ENCODE results near the gene NRIP1.

The NRIP1 gene

DNA sequence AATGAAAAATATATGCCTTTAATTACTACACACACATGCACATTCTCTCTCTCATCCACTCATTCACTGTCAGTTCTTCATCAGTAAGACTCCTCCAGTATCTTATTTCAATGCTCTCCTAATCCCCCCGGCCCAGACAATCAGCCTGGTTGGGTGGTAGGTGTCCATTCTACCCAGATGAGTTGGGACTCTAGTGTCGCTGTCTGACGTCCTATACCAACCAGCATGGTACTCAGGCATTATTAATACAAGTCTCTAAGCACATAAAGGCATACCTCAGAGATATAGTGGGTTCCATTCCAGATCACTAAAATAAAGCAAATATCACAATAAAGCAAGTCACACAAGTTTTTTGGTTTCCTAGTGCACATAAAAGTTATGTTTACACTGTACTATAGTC, 19.8 kb downstream of the NRIP1 start:
- TF ChIP-seq, protein P1, sequence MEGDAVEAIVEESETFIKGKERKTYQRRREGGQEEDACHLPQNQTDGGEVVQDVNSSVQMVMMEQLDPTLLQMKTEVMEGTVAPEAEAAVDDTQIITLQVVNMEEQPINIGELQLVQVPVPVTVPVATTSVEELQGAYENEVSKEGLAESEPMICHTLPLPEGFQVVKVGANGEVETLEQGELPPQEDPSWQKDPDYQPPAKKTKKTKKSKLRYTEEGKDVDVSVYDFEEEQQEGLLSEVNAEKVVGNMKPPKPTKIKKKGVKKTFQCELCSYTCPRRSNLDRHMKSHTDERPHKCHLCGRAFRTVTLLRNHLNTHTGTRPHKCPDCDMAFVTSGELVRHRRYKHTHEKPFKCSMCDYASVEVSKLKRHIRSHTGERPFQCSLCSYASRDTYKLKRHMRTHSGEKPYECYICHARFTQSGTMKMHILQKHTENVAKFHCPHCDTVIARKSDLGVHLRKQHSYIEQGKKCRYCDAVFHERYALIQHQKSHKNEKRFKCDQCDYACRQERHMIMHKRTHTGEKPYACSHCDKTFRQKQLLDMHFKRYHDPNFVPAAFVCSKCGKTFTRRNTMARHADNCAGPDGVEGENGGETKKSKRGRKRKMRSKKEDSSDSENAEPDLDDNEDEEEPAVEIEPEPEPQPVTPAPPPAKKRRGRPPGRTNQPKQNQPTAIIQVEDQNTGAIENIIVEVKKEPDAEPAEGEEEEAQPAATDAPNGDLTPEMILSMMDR (IDR thresholded peaks at IDR 0.05; ENCODE audit: low read depth, low read length, missing control alignments), result no peak
- DNase-seq (ENCODE audit: extremely low read depth, low read depth), result no peak
- no peak overlapping the region for H3K4me3 ChIP-seq (replicated peaks; ENCODE audit: low read depth, low read length)

DNA sequence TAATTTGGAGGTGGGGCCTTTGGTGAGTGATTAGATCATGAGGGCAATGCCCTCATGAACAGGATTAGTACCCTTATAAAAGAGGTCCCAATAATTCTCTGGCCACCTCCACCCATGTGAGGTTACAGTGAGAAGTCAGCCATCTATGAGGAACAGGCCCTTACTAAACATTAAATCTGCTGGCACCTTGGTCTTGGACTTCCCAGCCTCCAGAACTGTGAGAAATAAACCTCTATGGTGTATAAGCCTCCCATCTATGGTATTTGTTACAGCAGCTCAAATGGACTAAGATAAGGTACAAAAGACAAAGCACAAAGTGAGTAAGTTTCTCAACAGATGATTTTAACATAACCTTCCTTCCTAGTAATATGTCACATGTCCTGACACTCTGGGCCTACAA, 22.3 kb downstream of the NRIP1 start:
- DNase-seq (ENCODE audit: extremely low read depth, low read depth), result no peak
- TF ChIP-seq, protein P1 (IDR thresholded peaks at IDR 0.05; ENCODE audit: low read depth, low read length, missing control alignments), result no peak
- no peak overlapping the region for H3K4me3 ChIP-seq (replicated peaks; ENCODE audit: low read depth, low read length)

DNA sequence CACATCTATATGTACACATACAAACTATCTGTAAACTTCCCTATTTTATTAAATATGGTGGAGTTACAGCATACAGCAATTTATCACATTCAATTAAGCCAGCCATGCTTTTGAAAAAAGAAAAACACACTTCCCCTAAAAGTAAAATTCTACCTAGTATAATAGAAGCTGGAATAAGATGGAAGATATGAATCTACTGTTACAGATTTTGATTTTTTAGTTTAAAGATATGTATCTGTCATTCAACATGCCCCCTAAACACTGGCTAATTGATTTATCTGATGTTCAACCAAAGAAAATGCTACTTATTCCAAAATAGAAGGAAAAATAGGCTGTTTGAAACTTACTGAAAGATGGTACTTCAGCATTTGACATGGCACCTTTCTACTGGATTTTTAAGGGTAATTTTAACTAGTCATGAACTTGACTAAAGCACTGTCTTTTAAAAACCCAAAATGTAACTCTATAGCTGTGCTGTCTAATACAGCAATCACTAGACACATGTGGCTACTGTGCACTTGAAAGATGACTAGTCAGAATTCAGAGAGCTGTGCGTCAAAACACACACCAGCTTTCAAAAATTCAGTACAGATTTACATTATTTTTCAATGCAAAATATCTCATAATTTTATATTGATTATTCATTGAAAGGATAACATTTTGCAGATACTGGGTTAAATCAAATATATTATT, 25.0 kb downstream of the NRIP1 start:
- DNase-seq (ENCODE audit: extremely low read depth, low read depth), result no peak
- TF ChIP-seq, protein P1 (IDR thresholded peaks at IDR 0.05; ENCODE audit: low read depth, low read length, missing control alignments), result no peak
- no peak overlapping the region for H3K4me3 ChIP-seq (replicated peaks; ENCODE audit: low read depth, low read length)

DNA sequence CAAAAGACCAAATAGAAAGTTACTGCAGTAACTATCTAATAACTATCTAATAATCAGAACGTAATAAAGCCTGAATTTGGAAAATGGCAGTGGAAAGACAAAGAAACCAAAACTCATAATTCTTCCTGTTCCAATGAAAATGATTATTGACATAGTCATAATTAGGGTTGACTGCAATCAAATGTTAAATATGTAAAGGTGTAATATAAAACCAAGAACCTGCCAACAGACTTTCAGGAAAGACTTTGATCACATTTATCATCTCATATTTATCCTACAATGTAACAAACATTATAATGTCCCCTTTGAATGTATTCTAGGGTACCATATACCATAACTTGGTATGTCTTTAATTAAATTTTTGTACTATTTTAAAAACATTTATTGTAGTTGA, 26.9 kb downstream of the NRIP1 start:
- TF ChIP-seq, protein P1 (IDR thresholded peaks at IDR 0.05; ENCODE audit: low read depth, low read length, missing control alignments), result no peak
- H3K4me3 ChIP-seq (replicated peaks; ENCODE audit: low read depth, low read length), result no peak overlapping the region
- no peak for DNase-seq (ENCODE audit: extremely low read depth, low read depth)

DNA sequence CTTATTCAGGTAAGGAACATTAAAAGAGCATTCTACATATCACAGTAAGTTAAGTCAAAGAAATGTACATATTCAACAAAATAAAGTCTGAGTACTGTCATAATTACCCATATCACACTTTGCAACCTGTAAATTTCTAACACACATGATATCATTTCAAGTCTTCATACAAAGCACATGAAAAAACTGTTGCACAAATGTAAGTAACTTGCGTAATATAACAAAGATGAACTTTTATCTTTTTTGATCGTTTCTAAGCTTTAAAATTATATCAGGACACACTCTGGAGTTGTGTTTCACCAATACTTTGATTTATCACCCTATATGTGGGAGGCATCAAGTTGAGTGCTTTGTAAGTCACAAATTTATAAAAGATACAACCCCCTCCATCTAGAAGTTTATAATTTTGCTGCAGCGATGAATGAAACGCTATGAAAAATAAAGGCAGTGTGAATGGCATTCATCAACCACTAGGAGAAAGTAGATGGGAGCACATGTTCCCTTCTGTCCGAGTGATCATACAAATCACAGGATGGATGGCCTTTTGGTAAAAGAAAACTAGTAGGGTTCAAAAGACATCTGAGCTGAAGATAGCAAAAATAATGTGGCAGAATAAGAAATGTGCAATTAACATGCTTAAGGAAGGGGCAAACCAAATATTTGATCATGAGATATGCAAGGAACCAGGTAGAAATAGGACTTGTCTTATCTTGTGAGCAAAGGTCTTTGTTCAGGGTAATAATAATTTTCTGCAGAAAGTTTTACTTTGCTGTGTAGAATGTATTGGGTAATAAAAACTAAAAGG, 27.5 kb downstream of the NRIP1 start:
- TF ChIP-seq, protein P1 (IDR thresholded peaks at IDR 0.05; ENCODE audit: low read depth, low read length, missing control alignments), result no peak
- DNase-seq (ENCODE audit: extremely low read depth, low read depth), result no peak
- no peak overlapping the region for H3K4me3 ChIP-seq (replicated peaks; ENCODE audit: low read depth, low read length)

DNA sequence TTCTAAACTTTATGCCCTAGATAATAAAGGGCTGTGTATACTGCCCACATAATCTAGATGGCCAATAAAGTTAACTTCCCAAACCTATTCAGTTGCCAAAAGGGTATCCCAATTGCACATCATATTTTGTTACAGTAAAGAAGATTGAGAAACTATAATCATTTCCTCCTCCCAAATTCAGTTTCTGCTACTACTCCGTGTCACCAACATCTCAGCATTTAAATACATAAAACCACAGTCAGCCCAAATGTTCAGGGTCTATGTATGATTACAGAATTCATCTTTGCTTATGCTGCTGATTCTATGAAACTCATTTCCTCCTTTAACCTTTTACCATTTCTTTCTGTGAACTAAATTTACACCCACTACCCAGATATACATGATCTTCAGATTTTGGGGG, 28.6 kb downstream of the NRIP1 start:
- no peak for DNase-seq (ENCODE audit: extremely low read depth, low read depth)
- no peak overlapping the region for H3K4me3 ChIP-seq (replicated peaks; ENCODE audit: low read depth, low read length)
- TF ChIP-seq, protein P1 (IDR thresholded peaks at IDR 0.05; ENCODE audit: low read depth, low read length, missing control alignments), result no peak
